Loucy (cell line): ENCODE measurements around the gene NDUFB1.

Experiments used
- H2AFZ ChIP-seq: fragments of 200-600 bp; sonication (generic); 2 replicates; pipeline ENCODE4 v1.6.0; 2016; ENCODE audit warnings: antibody characterized with exemption, mild to moderate bottlenecking, low read length, moderate library complexity
- H3F3A ChIP-seq: fragments of 200-600 bp; 2 replicates; pipeline ENCODE4 v1.6.0; 2016; ENCODE audit warnings: antibody characterized with exemption, low read depth, mild to moderate bottlenecking
- H3K27me3 ChIP-seq: fragments of 200-600 bp; sonication (generic); 2 replicates; pipeline ENCODE4 v1.6.1; 2014; ENCODE audit warnings: low read length, mild to moderate bottlenecking; ENCODE audit not compliant: insufficient read depth, poor library complexity, severe bottlenecking
- H3K36me3 ChIP-seq: fragments of 200-600 bp; sonication (generic); 2 replicates; pipeline ENCODE4 v1.6.1; 2016; ENCODE audit warnings: low read length; ENCODE audit not compliant: insufficient read depth
- H3K4me1 ChIP-seq: fragments of 200-600 bp; sonication (generic); 2 replicates; pipeline ENCODE4 v1.5.1; 2014; ENCODE audit warnings: low read length, mild to moderate bottlenecking; ENCODE audit not compliant: insufficient read depth, poor library complexity, severe bottlenecking
- H3K4me2 ChIP-seq: fragments of 200-600 bp; sonication (generic); 2 replicates; pipeline ENCODE4 v1.6.0; 2014; ENCODE audit warnings: antibody characterized with exemption, low read length, low read depth, mild to moderate bottlenecking; ENCODE audit not compliant: poor library complexity, severe bottlenecking
- H3K4me3 ChIP-seq: fragments of 200-600 bp; sonication (generic); 2 replicates; pipeline ENCODE4 v1.5.1; 2014; ENCODE audit warnings: low read length, mild to moderate bottlenecking, mixed read lengths; ENCODE audit not compliant: poor library complexity, severe bottlenecking
- H3K79me2 ChIP-seq: fragments of 200-600 bp; sonication (generic); 2 replicates; pipeline ENCODE4 v1.6.1; 2014; ENCODE audit warnings: low read length; ENCODE audit not compliant: insufficient read depth
- H3K9ac ChIP-seq: fragments of 200-600 bp; sonication (generic); 2 replicates; pipeline ENCODE4 v1.6.0; 2014; ENCODE audit warnings: mild to moderate bottlenecking, low read depth, low read length, moderate library complexity; ENCODE audit not compliant: poor library complexity, severe bottlenecking
- H3K9me2 ChIP-seq: fragments of 200-600 bp; sonication (generic); replicated peaks from 2 replicates; pipeline ENCODE4 v1.6.1; 2016; ENCODE audit warnings: low read depth, low read length, mixed read lengths
- H3K9me3 ChIP-seq: fragments of 200-600 bp; sonication (generic); 2 replicates; pipeline ENCODE4 v1.6.1; 2014; ENCODE audit warnings: mild to moderate bottlenecking, antibody characterized with exemption, low read length, low read depth; ENCODE audit not compliant: insufficient read depth
- H4K20me1 ChIP-seq: fragments of 200-600 bp; sonication (generic); 2 replicates; pipeline ENCODE4 v1.6.0; 2014; ENCODE audit warnings: antibody characterized with exemption, low read length, mild to moderate bottlenecking; ENCODE audit not compliant: insufficient read depth, poor library complexity, severe bottlenecking
- CTCF ChIP-seq: fragments of 200-600 bp; sonication (generic); conservative IDR thresholded peaks from 2 replicates; pipeline ENCODE4 v1.5.1; 2014; ENCODE audit warnings: mild to moderate bottlenecking, antibody characterized with exemption, low read length
- EZH2phosphoT487 ChIP-seq: fragments of 200-600 bp; IDR thresholded peaks from 2 replicates; pipeline ENCODE4 v1.6.1; 2018; ENCODE audit warnings: antibody characterized with exemption, mild to moderate bottlenecking, moderate library complexity, borderline replicate concordance

NDUFB1 gene

GRCh38 chr14:92088494-92088893, 33.0 kb downstream of the NDUFB1 start:
- no peak overlapping the region for H3K4me3 ChIP-seq
- no peak for TF ChIP-seq CTCF
- no peak for TF ChIP-seq EZH2phosphoT487

GRCh38 chr14:92074555-92074954, 47.0 kb downstream of the NDUFB1 start:
- H3K4me2 ChIP-seq = no peak overlapping the region
- H3K9me3 ChIP-seq = no peaks in the 10 kb centered on the region
- H2AFZ ChIP-seq = no peak overlapping the region
- no peak overlapping the region for H3K9ac ChIP-seq
- H4K20me1 ChIP-seq = no peaks in the 10 kb centered on the region
- no peaks in the 10 kb centered on the region for H3K4me1 ChIP-seq
- H3K79me2 ChIP-seq = no peaks in the 10 kb centered on the region
- H3K27me3 ChIP-seq = no peaks in the 10 kb centered on the region
- TF ChIP-seq EZH2phosphoT487 (no peak), CTCF (no peak)
- H3K4me3 ChIP-seq = no peak overlapping the region
- H3F3A ChIP-seq = no peaks in the 10 kb centered on the region; the same call in 1 of the 2 replicates
- no peaks in the 10 kb centered on the region for H3K9me2 ChIP-seq
- peaks cover 60% of the 10 kb centered on the region for H3K36me3 ChIP-seq

More at GRCh38 chr14:92088494-92088893, 33.0 kb downstream of the NDUFB1 start:
- H3K9ac ChIP-seq = no peak overlapping the region
- H3F3A ChIP-seq = no peaks in the 10 kb centered on the region
- no peak overlapping the region for H3K4me2 ChIP-seq
- no peaks in the 10 kb centered on the region for H4K20me1 ChIP-seq
- no peaks in the 10 kb centered on the region for H3K4me1 ChIP-seq
- H3K36me3 ChIP-seq = peaks cover 69% of the 10 kb centered on the region
- H2AFZ ChIP-seq = no peak overlapping the region
- H3K79me2 ChIP-seq = no peaks in the 10 kb centered on the region
- no peaks in the 10 kb centered on the region for H3K27me3 ChIP-seq
- no peaks in the 10 kb centered on the region for H3K9me3 ChIP-seq
- H3K9me2 ChIP-seq = no peaks in the 10 kb centered on the region
